Suprapubic skin (tissue), 3 donors: ENCODE measurements around the gene FOXRED2.

ENCODE experiments used
- CTCF ChIP-seq, 2 donors: fragments of 200-600 bp in 1 of 2; fragments of 450-650 bp in 1 of 2; sonication (generic) in 1 of 2; IDR thresholded peaks; one replicate each; pipeline ENCODE4 v1.5.1; 2016 to 2019; ENCODE audit warnings: antibody characterized with exemption in 2 of 2, mild to moderate bottlenecking in 1 of 2, moderate library complexity in 1 of 2
- EP300 ChIP-seq: sonication (generic); formaldehyde crosslinking; IDR thresholded peaks from one replicate; pipeline ENCODE4 v1.6.1; 2017; ENCODE audit warnings: antibody characterized with exemption
- POLR2A ChIP-seq, 2 donors: fragments of 450-650 bp; IDR thresholded peaks; one replicate each; pipeline ENCODE4 v1.6.1; 2017; ENCODE audit warnings: antibody characterized with exemption in 2 of 2, mild to moderate bottlenecking in 2 of 2, moderate library complexity in 2 of 2

GRCh38 chr22:36492109-36492508, 14.7 kb downstream of the FOXRED2 start:
- TF ChIP-seq POLR2A (IDR thresholded peaks at IDR 0.05), result no peak
- no peak for TF ChIP-seq CTCF (IDR thresholded peaks at IDR 0.05)
- no peak for TF ChIP-seq EP300
